IMR-90 (cell line): ENCODE data around the gene ADCY5. TPM values are rescaled to one million over a fixed set of nuclear protein-coding genes. Genes with fewer than 3 reads are reported as not detected.

Source experiments
- ATAC-seq: fragments of 200-7000 bp; cut with Tn5 transposase; 2 replicates; pipeline ENCODE4 v1.9.1; 2020; ENCODE audit warnings: low read depth, mild to moderate bottlenecking, moderate library complexity
- BruUV-seq: library from RNA; stranded (reverse); fragments of 400-500 nt; replicated peaks from 2 replicates; lab custom pipeline; 2021; lab: Mats Ljungman, UMichigan
- CTCF ChIA-PET: fragments of 300-600 bp; formaldehyde crosslinking; extraction: SDS; loops from one replicate; lab custom pipeline; 2021; ENCODE audit warnings: antibody characterized with exemption; lab: Yijun Ruan, JAX
- POLR2A ChIA-PET: fragments of 300-600 bp; sonication (Branson Sonifier 250); formaldehyde crosslinking; loops from one replicate; lab custom pipeline; 2022; ENCODE audit warnings: antibody characterized with exemption; ENCODE audit not compliant: unreplicated experiment; lab: Charles Lee
- DNase-seq: peaks from one replicate; pipeline ENCODE4 v3.0.0; 2013
- H2AFZ ChIP-seq: replicated peaks from 2 replicates; pipeline ENCODE3; 2013; ENCODE audit warnings: low read length, mild to moderate bottlenecking; ENCODE audit not compliant: poor library complexity
- H2AK5ac ChIP-seq: 2 replicates; pipeline ENCODE4 v1.6.1; 2013; ENCODE audit warnings: low read depth, low read length, inconsistent platforms
- H2AK9ac ChIP-seq: replicated peaks from 2 replicates; pipeline ENCODE3; 2013; ENCODE audit warnings: mild to moderate bottlenecking, low read depth, low read length, moderate library complexity; ENCODE audit not compliant: poor library complexity
- H2BK120ac ChIP-seq: 2 replicates; pipeline ENCODE4 v1.6.1; 2013; ENCODE audit warnings: low read depth, low read length, inconsistent platforms
- H2BK15ac ChIP-seq: 3 replicates; pipeline ENCODE4 v1.6.1; 2013; ENCODE audit warnings: low read depth, low read length, inconsistent platforms
- H2BK20ac ChIP-seq: 2 replicates; pipeline ENCODE4 v1.6.1; 2013; ENCODE audit warnings: low read depth, mild to moderate bottlenecking, inconsistent platforms, low read length, moderate library complexity
- H2BK5ac ChIP-seq: 2 replicates; pipeline ENCODE4 v1.6.1; 2013; ENCODE audit warnings: mild to moderate bottlenecking, low read depth, low read length, inconsistent platforms; ENCODE audit not compliant: poor library complexity, severe bottlenecking
- H3K14ac ChIP-seq: replicated peaks from 2 replicates; pipeline ENCODE4 v1.6.1; 2013; ENCODE audit warnings: low read depth, low read length, inconsistent platforms
- H3K18ac ChIP-seq: 2 replicates; pipeline ENCODE4 v1.6.1; 2013; ENCODE audit warnings: low read depth, low read length, control low read depth
- H3K23ac ChIP-seq: 2 replicates; pipeline ENCODE4 v1.6.1; 2013; ENCODE audit warnings: low read depth, low read length, inconsistent platforms
- H3K27ac ChIP-seq: 2 replicates; pipeline ENCODE4 v1.5.1; 2013; ENCODE audit warnings: mild to moderate bottlenecking, control low read depth, low read length; ENCODE audit not compliant: insufficient read depth
- H3K27me3 ChIP-seq: 2 replicates; pipeline ENCODE4 v1.6.1; 2013; ENCODE audit warnings: low read length; ENCODE audit not compliant: control insufficient read depth, insufficient read depth
- H3K36me3 ChIP-seq: 2 replicates; pipeline ENCODE4 v1.6.1; 2013; ENCODE audit warnings: low read length, mixed read lengths; ENCODE audit not compliant: control insufficient read depth, insufficient read depth
- H3K4ac ChIP-seq: 2 replicates; pipeline ENCODE4 v1.6.1; 2013; ENCODE audit warnings: low read depth, low read length, inconsistent platforms
- H3K4me1 ChIP-seq: 2 replicates; pipeline ENCODE4 v1.6.1; 2013; ENCODE audit warnings: low read length, mixed read lengths; ENCODE audit not compliant: control insufficient read depth, insufficient read depth
- H3K4me2 ChIP-seq: 2 replicates; pipeline ENCODE4 v1.6.1; 2013; ENCODE audit warnings: low read depth, mild to moderate bottlenecking, control low read depth, low read length, moderate library complexity
- H3K4me3 ChIP-seq: 2 replicates; pipeline ENCODE4 v1.5.1; 2013; ENCODE audit warnings: low read depth, mild to moderate bottlenecking, control low read depth, low read length, moderate library complexity; ENCODE audit not compliant: insufficient read depth
- H3K56ac ChIP-seq: 2 replicates; pipeline ENCODE4 v1.6.1; 2013; ENCODE audit warnings: low read length, inconsistent platforms; ENCODE audit not compliant: insufficient read depth; ENCODE audit errors: extremely low read depth
- H3K79me1 ChIP-seq, 2 experiments: 2 replicates each; pipeline ENCODE4 v1.6.1; 2013; ENCODE audit warnings: low read length in 2 of 2, inconsistent platforms in 1 of 2, low read depth in 1 of 2
- H3K9ac ChIP-seq: 2 replicates; pipeline ENCODE4 v1.6.1; 2013; ENCODE audit warnings: low read depth, low read length, control low read depth
- H3K9me1 ChIP-seq: 2 replicates; pipeline ENCODE4 v1.6.1; 2013; ENCODE audit warnings: low read length, inconsistent platforms; ENCODE audit not compliant: insufficient read depth
- H3K9me3 ChIP-seq: 2 replicates; pipeline ENCODE4 v1.6.1; 2013; ENCODE audit warnings: low read length; ENCODE audit not compliant: control insufficient read depth, insufficient read depth
- H4K20me1 ChIP-seq: 2 replicates; pipeline ENCODE4 v1.6.1; 2013; ENCODE audit warnings: low read length, inconsistent platforms; ENCODE audit not compliant: insufficient read depth
- H4K5ac ChIP-seq: 2 replicates; pipeline ENCODE4 v1.6.1; 2013; ENCODE audit warnings: mild to moderate bottlenecking, low read depth, low read length, control low read depth
- H4K8ac ChIP-seq, 2 experiments: 2 replicates each; pipeline ENCODE4 v1.6.1; 2013; ENCODE audit warnings: low read depth in 2 of 2, low read length in 2 of 2, control low read depth in 1 of 2, inconsistent platforms in 1 of 2
- H4K91ac ChIP-seq: 2 replicates; pipeline ENCODE4 v1.6.1; 2013; ENCODE audit warnings: low read depth, low read length, inconsistent platforms; ENCODE audit not compliant: insufficient read depth
- CHD1 ChIP-seq: IDR thresholded peaks from 2 replicates; pipeline ENCODE4 v1.6.1; 2012; ENCODE audit warnings: low read depth, low read length, improper control_type of control experiment
- MAFK ChIP-seq: IDR thresholded peaks from 2 replicates; pipeline ENCODE4 v1.6.1; 2012; ENCODE audit warnings: low read depth, low read length, improper control_type of control experiment
- MXI1 ChIP-seq: IDR thresholded peaks from 2 replicates; pipeline ENCODE4 v1.6.1; 2012; ENCODE audit warnings: low read depth, mild to moderate bottlenecking, low read length, moderate library complexity, borderline replicate concordance
- POLR2A ChIP-seq: IDR thresholded peaks from 2 replicates; pipeline ENCODE4 v1.6.1; 2012; ENCODE audit warnings: mild to moderate bottlenecking, low read depth, low read length
- RAD21 ChIP-seq: IDR thresholded peaks from 2 replicates; pipeline ENCODE4 v1.6.1; 2012; ENCODE audit warnings: low read length, improper control_type of control experiment
- SMC3 ChIP-seq: fragments of 150-350 bp; IDR thresholded peaks from 2 replicates; pipeline ENCODE4 v1.6.1; 2016; ENCODE audit warnings: low read depth, mild to moderate bottlenecking, antibody characterized with exemption, low read length, moderate library complexity
- WGBS, 2 experiments: methylation state at CpG; one replicate each; pipeline versions ENCODE4 v1.1.5 to v1.1.7; 2013; ENCODE audit warnings: missing lambda C conversion rate in 2 of 2; ENCODE audit not compliant: insufficient read length in 1 of 2; ENCODE audit errors: extremely low coverage in 2 of 2; 5-methylcytosine and 5-hydroxymethylcytosine counted together
- dilution Hi-C: fragments of 300-500 bp; cut with HindIII; formaldehyde crosslinking; loops from one replicate; pipeline ENCODE4 v1.14.3; 2018; ENCODE audit warnings: low sequenced_read_pairs; ENCODE audit not compliant: unreplicated experiment
- in situ Hi-C: fragments of 300-500 bp; cut with MboI; formaldehyde crosslinking; loops from 3 replicates; pipeline ENCODE4 v1.14.3; 2019; ENCODE audit warnings: low sequenced_read_pairs, inconsistent platforms, mixed read lengths
- intact Hi-C: fragments of 100-400 bp; cut with micrococcal nuclease; formaldehyde crosslinking; loops from 2 replicates; pipeline ENCODE4 v1.10.0; 2022
- polyA plus RNA-seq, 3 experiments: library from polyadenylated mRNA; depleted of rRNA; stranded (reverse); fragments of >200 nt; gene quantifications; 2 replicates each; pipeline ENCODE4 v1.2.3, GENCODE V29; 2012; ENCODE audit warnings: low replicate concordance in 1 of 3
- total RNA-seq: library from RNA; depleted of rRNA; stranded (reverse); fragments of >200 nt; gene quantifications from 2 replicates; pipeline ENCODE4 v1.2.3, GENCODE V29; 2012
- TF ChIP-seq, protein P1 (sequence below): conservative IDR thresholded peaks from 2 replicates; pipeline ENCODE4 v1.5.1; 2012; ENCODE audit warnings: mild to moderate bottlenecking, low read depth, low read length, improper control_type of control experiment
- TF ChIP-seq, protein P2 (sequence below): fragments of 150-350 bp; IDR thresholded peaks from 2 replicates; pipeline ENCODE4 v1.6.1; 2016; ENCODE audit warnings: low read depth, mild to moderate bottlenecking, low read length, moderate library complexity, borderline replicate concordance

The ADCY5 gene
- total and polyA plus RNA-seq, 2 of the 4 experiments (the other 2 are of a cell fraction) = 0.14 to 0.18 TPM

DNA sequence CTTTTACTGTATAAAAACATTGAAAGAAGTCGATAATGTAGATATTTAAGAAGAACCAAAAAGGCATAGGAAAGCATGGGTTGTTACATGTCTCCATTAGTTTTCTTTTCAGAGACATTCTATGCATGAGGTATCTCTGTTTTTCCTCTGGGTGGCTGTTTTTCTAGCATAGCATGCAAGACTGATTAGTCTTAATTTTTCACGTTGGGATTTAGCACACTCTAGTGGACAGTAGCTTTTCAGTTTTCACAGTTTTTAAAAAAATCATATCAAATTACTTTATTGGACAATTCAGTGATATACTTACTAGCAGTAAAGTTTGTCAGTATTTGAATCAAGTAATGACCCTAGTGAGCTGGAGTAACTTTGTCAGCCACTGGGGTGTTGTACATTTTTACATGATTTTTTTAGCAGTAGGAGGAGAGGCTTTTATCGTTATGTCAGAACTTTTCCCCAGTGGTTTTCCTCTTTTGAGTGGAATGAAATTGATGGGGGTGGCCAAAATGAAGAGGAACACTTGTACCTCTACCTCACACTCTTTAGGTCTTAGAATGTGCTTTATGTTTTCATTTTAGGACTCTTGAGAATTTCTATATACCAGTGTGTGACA is 190.0 kb downstream of the ADCY5 start:
- no TSS peak for BruUV-seq
- Histone ChIP-seq H2AK5ac (no peak overlapping the region), H2BK120ac (no peak overlapping the region), H3K4me3 (no peak overlapping the region), H3K27me3 (no peaks in the 10 kb centered on the region), H3K4me2 (no peak overlapping the region), H3K56ac (no peak overlapping the region), H3K27ac (no peak overlapping the region), H3K18ac (no peak overlapping the region), H3K9ac (no peak overlapping the region), H3K9me3 (no peaks in the 10 kb centered on the region), H4K91ac (no peak overlapping the region), H2BK15ac (no peak overlapping the region), H4K20me1 (no peaks in the 10 kb centered on the region; the same call in 1 of the 2 replicates), H3K14ac (no peak overlapping the region), H2AFZ (no peak overlapping the region), H4K8ac (no peak overlapping the region), H3K36me3 (peaks cover 3% of the 10 kb centered on the region; the same call in 1 of the 2 replicates), H4K5ac (no peak overlapping the region), H2AK9ac (no peak overlapping the region), H3K23ac (no peak overlapping the region), H2BK20ac (no peak overlapping the region), H2BK5ac (no peak overlapping the region), H3K4me1 (no peaks in the 10 kb centered on the region), H3K79me1 (no peaks in the 10 kb centered on the region), H3K9me1 (no peaks in the 10 kb centered on the region), H3K4ac (no peak overlapping the region)
- CTCF ChIA-PET = interaction anchor here (0.6 to 1.5 kb wide), 4 partner anchors 8 to 1712 kb away, joined by 3 to 5 read pairs (median 4); no protein-coding TSS in a partner anchor
- DNase-seq = peak; percentile 69
- WGBS, 2 experiments = no CpG with 5 or more reads among the region's 3 CpGs
- POLR2A ChIA-PET = no interaction called here
- TF ChIP-seq, protein P1, sequence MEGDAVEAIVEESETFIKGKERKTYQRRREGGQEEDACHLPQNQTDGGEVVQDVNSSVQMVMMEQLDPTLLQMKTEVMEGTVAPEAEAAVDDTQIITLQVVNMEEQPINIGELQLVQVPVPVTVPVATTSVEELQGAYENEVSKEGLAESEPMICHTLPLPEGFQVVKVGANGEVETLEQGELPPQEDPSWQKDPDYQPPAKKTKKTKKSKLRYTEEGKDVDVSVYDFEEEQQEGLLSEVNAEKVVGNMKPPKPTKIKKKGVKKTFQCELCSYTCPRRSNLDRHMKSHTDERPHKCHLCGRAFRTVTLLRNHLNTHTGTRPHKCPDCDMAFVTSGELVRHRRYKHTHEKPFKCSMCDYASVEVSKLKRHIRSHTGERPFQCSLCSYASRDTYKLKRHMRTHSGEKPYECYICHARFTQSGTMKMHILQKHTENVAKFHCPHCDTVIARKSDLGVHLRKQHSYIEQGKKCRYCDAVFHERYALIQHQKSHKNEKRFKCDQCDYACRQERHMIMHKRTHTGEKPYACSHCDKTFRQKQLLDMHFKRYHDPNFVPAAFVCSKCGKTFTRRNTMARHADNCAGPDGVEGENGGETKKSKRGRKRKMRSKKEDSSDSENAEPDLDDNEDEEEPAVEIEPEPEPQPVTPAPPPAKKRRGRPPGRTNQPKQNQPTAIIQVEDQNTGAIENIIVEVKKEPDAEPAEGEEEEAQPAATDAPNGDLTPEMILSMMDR = peak; percentile 76
- TF ChIP-seq RAD21 (peak; percentile 70), SMC3 (peak; percentile 58), MAFK (peak; percentile 23; the same call in 1 of the 2 replicates), CHD1 (no peak), MXI1 (no peak), POLR2A (no peak)
- TF ChIP-seq, protein P2, sequence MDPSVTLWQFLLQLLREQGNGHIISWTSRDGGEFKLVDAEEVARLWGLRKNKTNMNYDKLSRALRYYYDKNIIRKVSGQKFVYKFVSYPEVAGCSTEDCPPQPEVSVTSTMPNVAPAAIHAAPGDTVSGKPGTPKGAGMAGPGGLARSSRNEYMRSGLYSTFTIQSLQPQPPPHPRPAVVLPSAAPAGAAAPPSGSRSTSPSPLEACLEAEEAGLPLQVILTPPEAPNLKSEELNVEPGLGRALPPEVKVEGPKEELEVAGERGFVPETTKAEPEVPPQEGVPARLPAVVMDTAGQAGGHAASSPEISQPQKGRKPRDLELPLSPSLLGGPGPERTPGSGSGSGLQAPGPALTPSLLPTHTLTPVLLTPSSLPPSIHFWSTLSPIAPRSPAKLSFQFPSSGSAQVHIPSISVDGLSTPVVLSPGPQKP = no peak
- dilution Hi-C loops (no loop called here), in situ Hi-C loops (no loop called here), intact Hi-C loops (loop anchor here (1.0 to 5.0 kb wide), 2 partner anchors 232 to 316 kb away; partner anchors contain the start of gene SEMA5B)
- ATAC-seq = peak; percentile 96
